IMR-90 (cell line): ENCODE data around the gene TAF4. TPM values are rescaled to one million over a fixed set of nuclear protein-coding genes. Genes with fewer than 3 reads are reported as not detected.

ENCODE experiments used
- ATAC-seq: fragments of 200-7000 bp; cut with Tn5 transposase; 2 replicates; pipeline ENCODE4 v1.9.1; 2020; ENCODE audit warnings: low read depth, mild to moderate bottlenecking, moderate library complexity
- BruUV-seq: library from RNA; stranded (reverse); fragments of 400-500 nt; replicated peaks from 2 replicates; lab custom pipeline; 2021; lab: Mats Ljungman, UMichigan
- CTCF ChIA-PET: fragments of 300-600 bp; formaldehyde crosslinking; extraction: SDS; loops from one replicate; lab custom pipeline; 2021; ENCODE audit warnings: antibody characterized with exemption; lab: Yijun Ruan, JAX
- POLR2A ChIA-PET: fragments of 300-600 bp; sonication (Branson Sonifier 250); formaldehyde crosslinking; loops from one replicate; lab custom pipeline; 2022; ENCODE audit warnings: antibody characterized with exemption; ENCODE audit not compliant: unreplicated experiment; lab: Charles Lee
- DNase-seq: peaks from one replicate; pipeline ENCODE4 v3.0.0; 2013
- H2AFZ ChIP-seq: replicated peaks from 2 replicates; pipeline ENCODE3; 2013; ENCODE audit warnings: low read length, mild to moderate bottlenecking; ENCODE audit not compliant: poor library complexity
- H2AK5ac ChIP-seq: 2 replicates; pipeline ENCODE4 v1.6.1; 2013; ENCODE audit warnings: low read depth, low read length, inconsistent platforms
- H2AK9ac ChIP-seq: replicated peaks from 2 replicates; pipeline ENCODE3; 2013; ENCODE audit warnings: mild to moderate bottlenecking, low read depth, low read length, moderate library complexity; ENCODE audit not compliant: poor library complexity
- H2BK120ac ChIP-seq: 2 replicates; pipeline ENCODE4 v1.6.1; 2013; ENCODE audit warnings: low read depth, low read length, inconsistent platforms
- H2BK15ac ChIP-seq: 3 replicates; pipeline ENCODE4 v1.6.1; 2013; ENCODE audit warnings: low read depth, low read length, inconsistent platforms
- H2BK20ac ChIP-seq: 2 replicates; pipeline ENCODE4 v1.6.1; 2013; ENCODE audit warnings: low read depth, mild to moderate bottlenecking, inconsistent platforms, low read length, moderate library complexity
- H2BK5ac ChIP-seq: 2 replicates; pipeline ENCODE4 v1.6.1; 2013; ENCODE audit warnings: mild to moderate bottlenecking, low read depth, low read length, inconsistent platforms; ENCODE audit not compliant: poor library complexity, severe bottlenecking
- H3K14ac ChIP-seq: replicated peaks from 2 replicates; pipeline ENCODE4 v1.6.1; 2013; ENCODE audit warnings: low read depth, low read length, inconsistent platforms
- H3K18ac ChIP-seq: 2 replicates; pipeline ENCODE4 v1.6.1; 2013; ENCODE audit warnings: low read depth, low read length, control low read depth
- H3K23ac ChIP-seq: 2 replicates; pipeline ENCODE4 v1.6.1; 2013; ENCODE audit warnings: low read depth, low read length, inconsistent platforms
- H3K27ac ChIP-seq: 2 replicates; pipeline ENCODE4 v1.5.1; 2013; ENCODE audit warnings: mild to moderate bottlenecking, control low read depth, low read length; ENCODE audit not compliant: insufficient read depth
- H3K27me3 ChIP-seq: 2 replicates; pipeline ENCODE4 v1.6.1; 2013; ENCODE audit warnings: low read length; ENCODE audit not compliant: control insufficient read depth, insufficient read depth
- H3K36me3 ChIP-seq: 2 replicates; pipeline ENCODE4 v1.6.1; 2013; ENCODE audit warnings: low read length, mixed read lengths; ENCODE audit not compliant: control insufficient read depth, insufficient read depth
- H3K4ac ChIP-seq: 2 replicates; pipeline ENCODE4 v1.6.1; 2013; ENCODE audit warnings: low read depth, low read length, inconsistent platforms
- H3K4me1 ChIP-seq: 2 replicates; pipeline ENCODE4 v1.6.1; 2013; ENCODE audit warnings: low read length, mixed read lengths; ENCODE audit not compliant: control insufficient read depth, insufficient read depth
- H3K4me2 ChIP-seq: 2 replicates; pipeline ENCODE4 v1.6.1; 2013; ENCODE audit warnings: low read depth, mild to moderate bottlenecking, control low read depth, low read length, moderate library complexity
- H3K4me3 ChIP-seq: 2 replicates; pipeline ENCODE4 v1.5.1; 2013; ENCODE audit warnings: low read depth, mild to moderate bottlenecking, control low read depth, low read length, moderate library complexity; ENCODE audit not compliant: insufficient read depth
- H3K56ac ChIP-seq: 2 replicates; pipeline ENCODE4 v1.6.1; 2013; ENCODE audit warnings: low read length, inconsistent platforms; ENCODE audit not compliant: insufficient read depth; ENCODE audit errors: extremely low read depth
- H3K79me1 ChIP-seq, 2 experiments: 2 replicates each; pipeline ENCODE4 v1.6.1; 2013; ENCODE audit warnings: low read length in 2 of 2, inconsistent platforms in 1 of 2, low read depth in 1 of 2
- H3K9ac ChIP-seq: 2 replicates; pipeline ENCODE4 v1.6.1; 2013; ENCODE audit warnings: low read depth, low read length, control low read depth
- H3K9me1 ChIP-seq: 2 replicates; pipeline ENCODE4 v1.6.1; 2013; ENCODE audit warnings: low read length, inconsistent platforms; ENCODE audit not compliant: insufficient read depth
- H3K9me3 ChIP-seq: 2 replicates; pipeline ENCODE4 v1.6.1; 2013; ENCODE audit warnings: low read length; ENCODE audit not compliant: control insufficient read depth, insufficient read depth
- H4K20me1 ChIP-seq: 2 replicates; pipeline ENCODE4 v1.6.1; 2013; ENCODE audit warnings: low read length, inconsistent platforms; ENCODE audit not compliant: insufficient read depth
- H4K5ac ChIP-seq: 2 replicates; pipeline ENCODE4 v1.6.1; 2013; ENCODE audit warnings: mild to moderate bottlenecking, low read depth, low read length, control low read depth
- H4K8ac ChIP-seq, 2 experiments: 2 replicates each; pipeline ENCODE4 v1.6.1; 2013; ENCODE audit warnings: low read depth in 2 of 2, low read length in 2 of 2, control low read depth in 1 of 2, inconsistent platforms in 1 of 2
- H4K91ac ChIP-seq: 2 replicates; pipeline ENCODE4 v1.6.1; 2013; ENCODE audit warnings: low read depth, low read length, inconsistent platforms; ENCODE audit not compliant: insufficient read depth
- CTCF ChIP-seq: conservative IDR thresholded peaks from 2 replicates; pipeline ENCODE4 v1.5.1; 2012; ENCODE audit warnings: mild to moderate bottlenecking, low read depth, low read length, improper control_type of control experiment
- POLR2A ChIP-seq: IDR thresholded peaks from 2 replicates; pipeline ENCODE4 v1.6.1; 2012; ENCODE audit warnings: mild to moderate bottlenecking, low read depth, low read length
- WGBS, 2 experiments: methylation state at CpG; one replicate each; pipeline versions ENCODE4 v1.1.5 to v1.1.7; 2013; ENCODE audit warnings: missing lambda C conversion rate in 2 of 2; ENCODE audit not compliant: insufficient read length in 1 of 2; ENCODE audit errors: extremely low coverage in 2 of 2; 5-methylcytosine and 5-hydroxymethylcytosine counted together
- dilution Hi-C: fragments of 300-500 bp; cut with HindIII; formaldehyde crosslinking; loops from one replicate; pipeline ENCODE4 v1.14.3; 2018; ENCODE audit warnings: low sequenced_read_pairs; ENCODE audit not compliant: unreplicated experiment
- in situ Hi-C: fragments of 300-500 bp; cut with MboI; formaldehyde crosslinking; loops from 3 replicates; pipeline ENCODE4 v1.14.3; 2019; ENCODE audit warnings: low sequenced_read_pairs, inconsistent platforms, mixed read lengths
- intact Hi-C: fragments of 100-400 bp; cut with micrococcal nuclease; formaldehyde crosslinking; loops from 2 replicates; pipeline ENCODE4 v1.10.0; 2022
- polyA plus RNA-seq, 3 experiments: library from polyadenylated mRNA; depleted of rRNA; stranded (reverse); fragments of >200 nt; gene quantifications; 2 replicates each; pipeline ENCODE4 v1.2.3, GENCODE V29; 2012; ENCODE audit warnings: low replicate concordance in 1 of 3
- total RNA-seq: library from RNA; depleted of rRNA; stranded (reverse); fragments of >200 nt; gene quantifications from 2 replicates; pipeline ENCODE4 v1.2.3, GENCODE V29; 2012

TAF4 gene
- total and polyA plus RNA-seq, 2 of the 4 experiments (the other 2 are of a cell fraction): 1.4 to 5.1 TPM

- ChIA-PET POLR2A (interaction anchor here (0.6 kb wide), 1 partner anchor 213 kb away, joined by 14 read pairs; no protein-coding TSS in a partner anchor), CTCF (interaction anchor here (0.6 kb wide), 1 partner anchor 628 kb away, joined by 3 read pairs; no protein-coding TSS in a partner anchor)
- H3K27ac ChIP-seq: no peak overlapping the region
- H2BK5ac ChIP-seq: no peak overlapping the region
- no peak overlapping the region for H3K18ac ChIP-seq
- H3K9me1 ChIP-seq: peaks cover 3% of the 10 kb centered on the region; the same call in 1 of the 2 replicates
- intact Hi-C loops (no loop called here), dilution Hi-C loops (no loop called here), in situ Hi-C loops (no loop called here)
- H3K4me1 ChIP-seq: no peaks in the 10 kb centered on the region
- peaks cover 25% of the 10 kb centered on the region for H3K36me3 ChIP-seq
- TF ChIP-seq POLR2A: no peak
- no peak for TF ChIP-seq CTCF
- H3K14ac ChIP-seq: no peak overlapping the region
- H3K4me3 ChIP-seq: no peak overlapping the region
- no peak overlapping the region for H2AK9ac ChIP-seq
- WGBS, 2 experiments: no CpG with 5 or more reads among the region's 11 CpGs
- no peak overlapping the region for H4K8ac ChIP-seq
- BruUV-seq: no TSS peak
- no peak overlapping the region for H2BK120ac ChIP-seq
- no peak overlapping the region for H3K4ac ChIP-seq
- H3K79me1 ChIP-seq: peaks cover 0 to 2% of the 10 kb centered on the region in 2 experiments; a peak in 1 of 4 replicates
- H2AK5ac ChIP-seq: no peak overlapping the region
- H4K20me1 ChIP-seq: no peaks in the 10 kb centered on the region; the same call in 1 of the 2 replicates
- no peak overlapping the region for H3K56ac ChIP-seq
- H4K91ac ChIP-seq: no peak overlapping the region
- no peak overlapping the region for H3K4me2 ChIP-seq
- peaks cover 3% of the 10 kb centered on the region; the same call in 1 of the 2 replicates for H3K9me3 ChIP-seq
- DNase-seq (no peak), ATAC-seq (no peak)
- H3K23ac ChIP-seq: no peak overlapping the region
- no peak overlapping the region for H4K5ac ChIP-seq
- no peak overlapping the region for H2BK15ac ChIP-seq
- H2AFZ ChIP-seq: no peak overlapping the region
- no peak overlapping the region for H2BK20ac ChIP-seq
- H3K27me3 ChIP-seq: no peaks in the 10 kb centered on the region
- no peak overlapping the region for H3K9ac ChIP-seq
Observed at GRCh38 chr20:61975407-61976129, 90.1 kb downstream of the TAF4 start.
